HL-60 (cell line): ENCODE data around the gene HOXA7.

ENCODE experiments used
- DNase-seq, 2 experiments: peaks; one replicate each; pipeline ENCODE4 v3.0.0-alpha.2; 2010 to 2020; ENCODE audit warnings: low read depth in 1 of 2, low spot score in 1 of 2
- H3K27ac ChIP-seq: fragments of 250-450 bp; sonication (Bioruptor Pico); replicated peaks from 2 replicates; pipeline ENCODE4 v1.5.1; 2020; ENCODE audit warnings: mild to moderate bottlenecking, moderate library complexity
- H3K27me3 ChIP-seq: fragments of 250-450 bp; sonication (Bioruptor Pico); 2 replicates; pipeline ENCODE4 v1.5.1; 2021; ENCODE audit warnings: mild to moderate bottlenecking, moderate library complexity; ENCODE audit not compliant: insufficient read depth, poor library complexity, severe bottlenecking
- H3K4me3 ChIP-seq: replicated peaks from 2 replicates; pipeline ENCODE4 v1.5.1; 2011; ENCODE audit warnings: mild to moderate bottlenecking, control low read depth, low read length; ENCODE audit not compliant: insufficient read depth
- GABPA ChIP-seq: IDR thresholded peaks from 2 replicates; pipeline ENCODE4 v1.6.1; 2012; ENCODE audit warnings: low read depth
- POLR2AphosphoS5 ChIP-seq: IDR thresholded peaks from 2 replicates; pipeline ENCODE4 v1.6.1; 2012; ENCODE audit warnings: low read depth
- SPI1 ChIP-seq: IDR thresholded peaks from 2 replicates; pipeline ENCODE4 v1.6.1; 2012; ENCODE audit warnings: low read depth, mild to moderate bottlenecking, borderline replicate concordance
- TF ChIP-seq, protein P1 (sequence below): IDR thresholded peaks from 2 replicates; pipeline ENCODE4 v1.6.1; 2012; ENCODE audit warnings: low read depth; ENCODE audit not compliant: insufficient replicate concordance
- TF ChIP-seq, protein P2 (sequence below): IDR thresholded peaks from one replicate; pipeline ENCODE4 v1.5.1; 2011; ENCODE audit warnings: low read length, control low read depth, inconsistent platforms; ENCODE audit not compliant: insufficient read depth

HOXA7 gene

DNA sequence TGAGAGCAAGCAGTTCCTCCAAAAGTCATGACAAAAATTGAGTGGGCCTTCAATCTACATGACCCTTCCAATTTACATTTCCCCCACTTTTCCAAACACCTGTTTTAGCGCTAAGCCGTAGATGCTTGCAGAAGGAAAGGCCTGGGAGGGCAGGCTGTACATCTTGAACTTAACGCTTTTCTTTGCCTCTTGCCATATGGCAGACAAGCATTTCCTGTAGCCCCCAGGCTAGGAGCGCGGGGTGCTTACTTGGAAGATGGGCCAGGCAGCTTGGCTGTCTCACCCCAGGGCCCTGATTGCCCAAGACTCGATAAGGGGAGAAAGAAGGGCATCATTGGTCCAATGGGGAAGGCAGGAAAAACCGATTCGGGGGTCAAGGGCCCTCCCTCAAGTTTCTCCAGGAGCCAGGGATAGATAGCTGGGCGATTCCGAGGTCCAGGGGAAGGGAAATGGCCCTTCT is 15.9 kb upstream of the HOXA7 start:
- TF ChIP-seq POLR2AphosphoS5 = no peak
- no peak for TF ChIP-seq GABPA
- no peak for TF ChIP-seq SPI1
- TF ChIP-seq, protein P1, sequence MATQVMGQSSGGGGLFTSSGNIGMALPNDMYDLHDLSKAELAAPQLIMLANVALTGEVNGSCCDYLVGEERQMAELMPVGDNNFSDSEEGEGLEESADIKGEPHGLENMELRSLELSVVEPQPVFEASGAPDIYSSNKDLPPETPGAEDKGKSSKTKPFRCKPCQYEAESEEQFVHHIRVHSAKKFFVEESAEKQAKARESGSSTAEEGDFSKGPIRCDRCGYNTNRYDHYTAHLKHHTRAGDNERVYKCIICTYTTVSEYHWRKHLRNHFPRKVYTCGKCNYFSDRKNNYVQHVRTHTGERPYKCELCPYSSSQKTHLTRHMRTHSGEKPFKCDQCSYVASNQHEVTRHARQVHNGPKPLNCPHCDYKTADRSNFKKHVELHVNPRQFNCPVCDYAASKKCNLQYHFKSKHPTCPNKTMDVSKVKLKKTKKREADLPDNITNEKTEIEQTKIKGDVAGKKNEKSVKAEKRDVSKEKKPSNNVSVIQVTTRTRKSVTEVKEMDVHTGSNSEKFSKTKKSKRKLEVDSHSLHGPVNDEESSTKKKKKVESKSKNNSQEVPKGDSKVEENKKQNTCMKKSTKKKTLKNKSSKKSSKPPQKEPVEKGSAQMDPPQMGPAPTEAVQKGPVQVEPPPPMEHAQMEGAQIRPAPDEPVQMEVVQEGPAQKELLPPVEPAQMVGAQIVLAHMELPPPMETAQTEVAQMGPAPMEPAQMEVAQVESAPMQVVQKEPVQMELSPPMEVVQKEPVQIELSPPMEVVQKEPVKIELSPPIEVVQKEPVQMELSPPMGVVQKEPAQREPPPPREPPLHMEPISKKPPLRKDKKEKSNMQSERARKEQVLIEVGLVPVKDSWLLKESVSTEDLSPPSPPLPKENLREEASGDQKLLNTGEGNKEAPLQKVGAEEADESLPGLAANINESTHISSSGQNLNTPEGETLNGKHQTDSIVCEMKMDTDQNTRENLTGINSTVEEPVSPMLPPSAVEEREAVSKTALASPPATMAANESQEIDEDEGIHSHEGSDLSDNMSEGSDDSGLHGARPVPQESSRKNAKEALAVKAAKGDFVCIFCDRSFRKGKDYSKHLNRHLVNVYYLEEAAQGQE = no peak
- TF ChIP-seq, protein P2, sequence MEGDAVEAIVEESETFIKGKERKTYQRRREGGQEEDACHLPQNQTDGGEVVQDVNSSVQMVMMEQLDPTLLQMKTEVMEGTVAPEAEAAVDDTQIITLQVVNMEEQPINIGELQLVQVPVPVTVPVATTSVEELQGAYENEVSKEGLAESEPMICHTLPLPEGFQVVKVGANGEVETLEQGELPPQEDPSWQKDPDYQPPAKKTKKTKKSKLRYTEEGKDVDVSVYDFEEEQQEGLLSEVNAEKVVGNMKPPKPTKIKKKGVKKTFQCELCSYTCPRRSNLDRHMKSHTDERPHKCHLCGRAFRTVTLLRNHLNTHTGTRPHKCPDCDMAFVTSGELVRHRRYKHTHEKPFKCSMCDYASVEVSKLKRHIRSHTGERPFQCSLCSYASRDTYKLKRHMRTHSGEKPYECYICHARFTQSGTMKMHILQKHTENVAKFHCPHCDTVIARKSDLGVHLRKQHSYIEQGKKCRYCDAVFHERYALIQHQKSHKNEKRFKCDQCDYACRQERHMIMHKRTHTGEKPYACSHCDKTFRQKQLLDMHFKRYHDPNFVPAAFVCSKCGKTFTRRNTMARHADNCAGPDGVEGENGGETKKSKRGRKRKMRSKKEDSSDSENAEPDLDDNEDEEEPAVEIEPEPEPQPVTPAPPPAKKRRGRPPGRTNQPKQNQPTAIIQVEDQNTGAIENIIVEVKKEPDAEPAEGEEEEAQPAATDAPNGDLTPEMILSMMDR = no peak
- no peak overlapping the region for H3K4me3 ChIP-seq
- peaks cover 71% of the 10 kb centered on the region for H3K27me3 ChIP-seq
- no peak overlapping the region for H3K27ac ChIP-seq
- DNase-seq = no peak

DNA sequence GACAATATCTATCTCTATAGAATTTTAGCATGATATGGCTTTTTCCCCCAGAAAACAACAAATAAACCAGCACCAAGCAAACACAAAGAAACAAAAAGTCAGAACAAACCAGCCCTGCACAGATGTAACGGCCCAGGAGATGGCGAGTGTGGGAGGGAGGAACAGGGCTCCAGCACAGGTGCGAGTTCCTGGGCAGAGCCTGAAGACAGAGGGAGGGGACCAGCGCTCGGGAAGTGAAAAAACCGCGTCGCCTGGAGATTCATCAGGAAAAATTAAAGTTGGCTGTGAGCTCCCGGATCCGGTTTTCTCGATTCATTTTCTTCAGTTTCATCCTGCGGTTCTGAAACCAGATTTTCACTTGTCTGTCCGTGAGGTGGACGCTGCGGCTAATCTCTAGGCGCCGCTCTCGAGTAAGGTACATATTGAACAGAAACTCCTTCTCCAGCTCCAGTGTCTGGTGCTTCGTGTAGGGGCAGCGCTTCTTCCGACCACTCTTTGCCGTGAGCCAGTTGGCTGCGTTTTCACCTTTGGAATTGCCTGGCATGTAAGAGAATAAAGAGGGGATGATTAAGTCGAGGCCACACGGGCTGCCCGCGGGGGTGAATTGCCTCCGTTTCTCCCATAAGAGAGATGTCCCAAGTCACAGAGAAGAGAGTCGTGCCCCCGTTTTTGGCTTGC is 15.3 kb upstream of the HOXA7 start:
- Histone ChIP-seq H3K27me3 (peaks cover 77% of the 10 kb centered on the region), H3K4me3 (no peak overlapping the region), H3K27ac (no peak overlapping the region)
- TF ChIP-seq POLR2AphosphoS5 (no peak), SPI1 (no peak), GABPA (no peak)
- TF ChIP-seq, protein P1 = no peak
- TF ChIP-seq, protein P2 = no peak
- DNase-seq = no peak

DNA sequence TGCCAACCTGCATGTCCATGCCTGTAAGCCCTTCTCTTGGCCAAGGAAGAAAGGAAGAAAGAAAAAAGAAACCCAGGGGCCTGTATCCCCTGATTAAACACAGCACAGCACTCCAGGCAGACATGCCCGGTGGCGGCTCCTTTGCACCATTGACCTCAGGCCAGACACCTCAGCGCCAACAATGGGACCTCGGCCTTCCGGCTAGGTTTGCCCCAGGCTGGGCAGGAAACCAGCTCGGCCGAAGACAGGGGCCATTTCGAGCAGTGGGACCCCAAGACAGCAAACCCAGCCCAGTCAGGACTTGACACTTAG is 14.8 kb upstream of the HOXA7 start:
- DNase-seq = no peak
- TF ChIP-seq POLR2AphosphoS5 (no peak), GABPA (no peak), SPI1 (no peak)
- TF ChIP-seq, protein P2 = no peak
- TF ChIP-seq, protein P1 = no peak
- H3K27ac ChIP-seq = no peak overlapping the region
- no peak overlapping the region for H3K4me3 ChIP-seq
- H3K27me3 ChIP-seq = peaks cover 82% of the 10 kb centered on the region
